GM18951 (cell line): Measurements from ENCODE around the gene SEC31A.
"Not testable (repeated sequence)": the region's sequence is repeated elsewhere in the genome, so short reads cannot be mapped to it uniquely, and the experiment has no call there.

Experiments
- POLR2A ChIP-seq: IDR thresholded peaks from 4 replicates; pipeline ENCODE4 v1.6.1; 2011; ENCODE audit warnings: mild to moderate bottlenecking; ENCODE audit not compliant: insufficient read length, insufficient read depth; ENCODE audit errors: extremely low read depth
- in situ Hi-C: fragments of 300-500 bp; cut with MboI; formaldehyde crosslinking; loops from one replicate; pipeline ENCODE4 v1.12.0; 2022; ENCODE audit warnings: low sequenced_read_pairs, mixed read lengths, inconsistent platforms; ENCODE audit not compliant: unreplicated experiment

Gene SEC31A

DNA sequence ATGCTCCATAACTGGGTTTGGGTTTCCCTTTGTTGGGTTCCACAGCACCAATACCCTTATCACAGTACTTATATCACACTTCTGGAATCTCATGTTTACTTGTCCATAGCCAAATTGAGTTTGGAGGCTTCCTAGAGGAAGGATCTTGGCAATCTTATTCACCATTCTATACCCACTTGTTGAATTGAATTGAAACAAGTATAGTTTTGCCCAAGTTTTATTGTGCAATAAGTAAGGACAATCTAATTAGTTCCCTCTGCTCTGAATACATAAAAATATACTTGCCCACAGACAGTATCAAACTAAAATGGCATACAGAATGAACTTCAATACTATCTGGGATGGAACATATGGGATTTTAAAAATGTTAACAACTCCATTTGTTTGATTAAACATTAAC lies 40.3 kb downstream of the SEC31A start:
- in situ Hi-C loops, result no loop called here

DNA sequence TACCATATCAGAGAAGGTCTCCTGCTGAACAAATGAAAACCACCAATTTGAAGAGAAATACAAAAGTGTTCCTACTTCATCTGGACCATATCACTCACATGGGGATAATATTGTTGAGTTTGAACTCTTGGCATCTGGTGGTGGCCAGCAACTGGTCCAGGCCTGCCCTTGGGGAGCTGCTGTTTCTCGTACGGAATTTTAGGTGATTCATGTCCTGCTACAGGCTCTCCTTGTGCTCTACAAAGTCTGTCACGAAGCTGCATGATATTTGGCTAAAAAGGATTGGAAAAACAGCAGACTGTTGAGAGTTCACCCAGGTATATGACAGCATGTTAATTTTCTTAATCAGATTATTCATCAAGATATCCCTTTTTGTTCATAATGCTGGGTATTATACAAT lies 42.2 kb downstream of the SEC31A start:
- no peak for TF ChIP-seq POLR2A
- in situ Hi-C loops, result no loop called here

More for the DNA sequence above, 40.3 kb downstream of the SEC31A start:
- TF ChIP-seq POLR2A, result no peak

GRCh38 chr4:82842593-82842992 lies 48.4 kb downstream of the SEC31A start:
- no peak for TF ChIP-seq POLR2A
- in situ Hi-C loops, result no loop called here

- TF ChIP-seq POLR2A, result no peak
- in situ Hi-C loops, result no loop called here
Measured at GRCh38 chr4:82839624-82840023, 51.3 kb downstream of the SEC31A start.

DNA sequence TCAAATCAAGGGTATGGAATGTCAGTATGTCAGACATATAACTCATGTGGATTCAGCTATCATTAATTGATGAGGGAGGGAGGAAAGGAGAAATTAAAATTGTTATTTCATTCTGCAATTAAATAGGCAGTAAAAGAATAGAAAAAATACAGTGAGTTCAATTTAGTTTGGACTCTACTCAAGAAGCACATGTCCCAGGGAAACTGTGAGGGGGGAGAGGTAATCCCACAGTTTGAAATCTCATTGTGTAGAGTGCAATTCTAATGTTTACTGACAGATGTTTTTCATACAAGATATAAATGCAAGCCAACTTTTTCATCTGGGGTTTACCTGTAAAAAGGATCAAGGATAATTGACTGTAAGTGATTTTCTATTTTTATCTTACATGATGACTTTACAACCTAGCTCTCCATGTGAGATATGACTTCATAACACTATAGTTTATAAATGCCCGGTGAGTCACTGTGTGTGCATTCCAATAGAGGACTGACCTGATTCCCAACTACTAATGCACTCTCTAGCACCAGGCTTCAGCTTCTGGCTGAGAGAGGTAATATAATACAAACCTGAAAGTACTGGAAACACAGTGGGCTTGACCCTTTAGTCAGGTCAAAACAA lies 57.1 kb downstream of the SEC31A start:
- TF ChIP-seq POLR2A, result no peak
- in situ Hi-C loops, result no loop called here

GRCh38 chr4:82833060-82833459 lies 57.9 kb downstream of the SEC31A start:
- in situ Hi-C loops, result not testable (repeated sequence)

GRCh38 chr4:82825425-82825824 lies 65.5 kb downstream of the SEC31A start:
- TF ChIP-seq POLR2A, result no peak
- in situ Hi-C loops, result no loop called here

GRCh38 chr4:82823062-82823461 lies 67.9 kb downstream of the SEC31A start:
- in situ Hi-C loops, result no loop called here
- TF ChIP-seq POLR2A, result no peak

GRCh38 chr4:82820689-82821088 lies 70.3 kb downstream of the SEC31A start:
- TF ChIP-seq POLR2A, result no peak

GRCh38 chr4:82818664-82819662 lies 72.0 kb downstream of the SEC31A start:
- TF ChIP-seq POLR2A, result no peak
- in situ Hi-C loops, result no loop called here

More at GRCh38 chr4:82820689-82821088, 70.3 kb downstream of the SEC31A start:
- in situ Hi-C loops, result no loop called here

- in situ Hi-C loops, result not testable (repeated sequence)
Measured at GRCh38 chr4:82816874-82817273, 74.1 kb downstream of the SEC31A start.

- TF ChIP-seq POLR2A, result no peak
- in situ Hi-C loops, result no loop called here
Measured at GRCh38 chr4:82814034-82814433, 76.9 kb downstream of the SEC31A start.

DNA sequence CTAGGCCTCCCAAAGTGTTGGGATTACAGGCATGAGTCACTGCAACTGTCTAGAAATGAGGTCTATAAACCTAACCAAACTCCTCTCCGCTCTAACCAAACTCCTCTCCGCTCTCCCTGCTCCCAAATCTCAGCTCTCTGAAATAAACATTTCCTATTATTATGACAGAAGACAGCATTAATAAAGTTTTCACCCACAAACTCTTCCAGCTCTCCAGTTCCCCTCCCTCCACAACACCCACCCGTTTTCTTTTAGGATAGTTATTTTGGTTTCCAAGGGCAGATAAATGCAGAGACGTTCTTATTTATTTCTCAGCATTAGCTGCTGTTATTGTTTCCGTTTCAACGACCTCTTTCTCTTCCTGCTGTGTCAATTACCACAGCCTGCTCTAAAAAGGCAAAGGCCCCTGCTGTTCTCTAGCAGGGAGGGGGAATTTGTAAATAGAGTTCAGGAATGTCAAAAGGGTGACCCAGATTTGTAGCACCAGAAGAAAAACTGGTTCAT lies 79.1 kb downstream of the SEC31A start:
- in situ Hi-C loops, result no loop called here

DNA sequence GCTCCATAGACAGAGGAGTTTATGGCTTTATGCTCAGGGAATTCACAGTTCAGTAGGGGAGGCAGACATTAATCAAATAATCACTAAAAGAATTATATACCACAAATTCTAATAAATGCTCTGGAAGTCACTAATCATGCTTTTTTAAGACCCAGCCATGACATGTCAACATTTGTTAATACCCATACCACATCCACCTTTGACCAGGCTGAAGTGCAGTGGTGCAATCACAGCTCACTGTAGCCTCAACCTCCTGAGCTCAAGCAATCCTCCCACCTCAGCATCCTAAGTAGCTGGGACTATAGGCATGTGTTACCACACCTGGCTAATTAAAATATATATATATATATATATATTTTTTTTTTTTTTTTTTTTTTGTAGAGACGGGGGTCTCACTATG lies 79.6 kb downstream of the SEC31A start:
- in situ Hi-C loops, result no loop called here
- no peak for TF ChIP-seq POLR2A

More for the DNA sequence above, 79.1 kb downstream of the SEC31A start:
- TF ChIP-seq POLR2A, result no peak
